Renal pelvis (tissue), 4 donors: ENCODE results near the gene ZBTB7C. TPM values are rescaled to one million over a fixed set of nuclear protein-coding genes. Genes with fewer than 3 reads are reported as not detected.
A peak's percentile ranks its signal among the peaks of the same experiment; 100 is the strongest.

ENCODE experiments used
- DNase-seq: peaks from one replicate; pipeline ENCODE4 v3.0.0-alpha.2; 2013
- polyA plus RNA-seq, 3 donors: library from polyadenylated mRNA; unstranded; fragments of 120-200 nt; gene quantifications; one replicate each; pipeline ENCODE4 v1.2.1, GENCODE V29; 2013; ENCODE audit not compliant: insufficient read length in 3 of 3

Gene ZBTB7C
- polyA plus RNA-seq, 3 donors, result 14.0 to 16.8 (median 16.7) TPM

- DNase-seq, result no peak
Observed at GRCh38 chr18:48422947-48423378, 13.8 kb upstream of the ZBTB7C start.

- no peak for DNase-seq
Observed at GRCh38 chr18:48419277-48420022, 10.3 kb upstream of the ZBTB7C start.

GRCh38 chr18:48418539-48419276, 9.5 kb upstream of the ZBTB7C start:
- no peak for DNase-seq

GRCh38 chr18:48417985-48418384, 8.8 kb upstream of the ZBTB7C start:
- DNase-seq, result no peak

GRCh38 chr18:48413342-48413741, 4.2 kb upstream of the ZBTB7C start:
- DNase-seq, result no peak

GRCh38 chr18:48412339-48412929, 3.3 kb upstream of the ZBTB7C start:
- no peak for DNase-seq

GRCh38 chr18:48410095-48410920, 1.1 kb upstream of the ZBTB7C start:
- DNase-seq, result peak; percentile 89

- DNase-seq, result no peak
Observed at GRCh38 chr18:48409591-48410094, 460 bp upstream of the ZBTB7C start.

- no peak for DNase-seq
Observed at GRCh38 chr18:48408111-48408726, 964 bp downstream of the ZBTB7C start.

GRCh38 chr18:48407358-48407757, 1.8 kb downstream of the ZBTB7C start:
- no peak for DNase-seq

GRCh38 chr18:48405978-48406377, 3.2 kb downstream of the ZBTB7C start:
- no peak for DNase-seq

- no peak for DNase-seq
Observed at GRCh38 chr18:48404716-48405507, 4.3 kb downstream of the ZBTB7C start.

GRCh38 chr18:48402953-48403352, 6.2 kb downstream of the ZBTB7C start:
- DNase-seq, result peak; percentile 71

- no peak for DNase-seq
Observed at GRCh38 chr18:48399303-48400075, 9.7 kb downstream of the ZBTB7C start.

GRCh38 chr18:48398074-48398473, 11.1 kb downstream of the ZBTB7C start:
- no peak for DNase-seq

- no peak for DNase-seq
Observed at GRCh38 chr18:48397021-48397420, 12.2 kb downstream of the ZBTB7C start.

- DNase-seq, result no peak
Observed at GRCh38 chr18:48396561-48396960, 12.6 kb downstream of the ZBTB7C start.

- DNase-seq, result no peak
Observed at GRCh38 chr18:48395646-48396045, 13.5 kb downstream of the ZBTB7C start.

GRCh38 chr18:48394176-48394575, 15.0 kb downstream of the ZBTB7C start:
- DNase-seq, result no peak

- DNase-seq, result no peak
Observed at GRCh38 chr18:48393776-48394175, 15.4 kb downstream of the ZBTB7C start.
